Bone marrow (tissue), 2 donors: ENCODE measurements around the gene LMTK2.

Experiments
- DNase-seq, 2 donors: peaks; one replicate each; lab custom pipeline; 2025; lab: John Stamatoyannopoulos, UW

LMTK2 gene

GRCh38 chr7:98234429-98235147, 127.9 kb downstream of the LMTK2 start:
- DNase-seq, result no peak

- no peak for DNase-seq
These were observed 129.2 kb downstream of the LMTK2 start for GRCh38 chr7:98235901-98236300.

DNA sequence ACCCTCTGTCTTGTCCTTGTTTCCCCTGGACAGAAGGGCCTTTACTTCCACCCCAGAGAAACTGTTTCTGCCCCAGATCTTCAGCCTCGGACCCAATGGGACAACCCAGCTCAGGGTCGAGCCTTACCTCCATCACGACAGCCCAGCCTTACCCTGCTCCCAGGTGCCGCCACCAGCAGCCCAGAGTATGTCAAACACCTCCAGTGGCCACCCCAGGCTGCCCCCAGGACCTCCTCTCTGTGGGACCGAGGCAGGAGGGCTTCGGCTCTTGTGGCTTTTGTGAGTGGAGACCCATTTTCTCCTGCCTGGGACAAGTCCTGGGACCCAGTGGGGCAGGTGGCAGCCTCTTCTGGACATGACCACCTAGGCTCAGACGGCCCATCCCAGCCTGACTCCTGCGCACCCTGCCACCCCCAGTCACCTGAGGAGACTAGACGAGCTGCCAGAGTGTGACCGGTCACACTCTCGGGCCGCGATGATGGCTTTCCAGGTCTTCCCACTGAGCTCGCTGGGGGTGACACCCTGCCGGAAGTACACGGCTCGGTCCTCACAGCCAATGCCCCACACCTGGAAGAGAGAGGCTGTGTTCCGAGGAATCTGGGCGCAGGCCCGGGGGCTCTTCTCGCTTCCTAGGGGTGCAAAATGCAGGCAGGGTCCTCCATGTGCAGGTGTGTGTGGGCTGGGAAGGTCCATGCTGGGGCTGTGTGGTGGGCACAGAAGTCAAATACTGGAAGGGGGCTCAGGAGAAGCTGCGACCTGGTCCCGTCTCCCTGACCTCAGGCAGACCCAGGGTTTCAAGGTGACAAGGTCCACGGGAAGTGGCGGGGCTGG, 129.9 kb downstream of the LMTK2 start:
- DNase-seq, result no peak

DNA sequence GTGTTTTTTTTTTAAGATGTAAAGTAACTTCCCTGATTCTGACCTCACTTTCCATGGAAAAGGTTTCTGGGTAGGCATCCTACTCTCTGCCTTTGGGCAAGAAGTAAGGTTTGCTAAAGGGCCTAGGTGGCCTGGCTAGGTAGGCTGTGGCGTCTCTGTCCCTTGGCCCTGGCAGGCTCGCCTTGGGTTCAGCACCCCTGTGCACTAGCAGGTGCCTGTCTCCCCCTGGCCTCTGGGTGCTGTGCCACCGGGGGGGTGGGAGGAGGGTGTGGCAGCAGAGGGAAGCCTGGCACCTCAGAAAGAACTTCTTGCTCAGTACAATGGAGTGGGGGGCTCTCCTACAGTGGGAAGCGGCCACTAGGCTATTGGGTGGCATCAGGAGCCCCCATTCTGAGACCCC, 131.4 kb downstream of the LMTK2 start:
- DNase-seq, result no peak

DNA sequence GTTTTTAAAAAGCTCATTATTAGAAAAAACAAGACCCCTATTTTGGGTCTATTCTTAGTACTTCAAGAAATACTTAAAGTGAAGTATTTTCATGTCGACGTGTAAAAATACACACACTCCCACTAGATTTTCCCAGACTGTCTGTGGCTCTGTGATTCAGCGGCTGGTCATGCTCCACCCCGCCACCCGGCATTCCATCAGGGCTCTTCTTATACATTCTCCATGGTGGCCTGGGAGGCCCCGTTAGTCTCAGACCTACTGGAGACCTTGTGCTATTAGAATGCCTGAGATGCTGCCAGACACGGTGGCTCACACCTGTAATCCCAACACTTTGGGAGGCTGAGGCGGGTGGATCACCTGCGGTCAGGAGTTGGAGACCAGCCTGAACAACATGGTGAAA, 132.3 kb downstream of the LMTK2 start:
- DNase-seq, result no peak

DNA sequence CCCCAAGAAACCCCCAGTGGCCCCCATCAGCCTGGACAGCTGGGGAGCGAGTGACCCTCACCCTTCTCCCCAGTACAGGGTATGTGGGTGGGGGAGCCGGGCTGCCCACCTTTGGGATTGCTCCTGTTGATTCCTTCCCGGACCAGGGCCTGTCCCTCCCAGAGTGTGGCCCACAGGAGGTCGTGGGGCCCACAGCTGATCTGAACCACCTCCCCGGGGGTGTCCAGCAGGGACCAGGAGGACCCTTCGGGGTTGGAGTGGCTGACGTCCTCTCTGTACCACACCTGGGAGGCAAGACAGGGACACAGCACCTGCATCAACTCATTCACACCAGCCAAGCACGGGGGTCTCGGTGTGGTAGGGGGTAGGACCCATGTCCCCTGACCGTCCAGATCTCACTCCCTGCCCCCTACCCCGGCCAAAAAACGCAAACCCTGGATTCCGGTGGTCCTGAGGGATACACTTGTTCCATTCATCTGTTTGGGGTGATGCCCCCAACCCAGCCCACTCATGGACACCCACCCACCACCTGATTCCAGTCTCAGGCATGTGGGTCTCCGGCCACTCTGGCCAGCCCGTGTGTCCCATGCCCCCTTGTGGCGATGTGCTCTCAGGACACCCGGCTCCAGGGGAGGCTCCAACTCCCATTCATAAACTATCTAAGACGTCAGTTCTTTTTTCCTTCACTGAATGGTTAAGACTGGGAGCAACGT, 134.5 kb downstream of the LMTK2 start:
- DNase-seq, result no peak

DNA sequence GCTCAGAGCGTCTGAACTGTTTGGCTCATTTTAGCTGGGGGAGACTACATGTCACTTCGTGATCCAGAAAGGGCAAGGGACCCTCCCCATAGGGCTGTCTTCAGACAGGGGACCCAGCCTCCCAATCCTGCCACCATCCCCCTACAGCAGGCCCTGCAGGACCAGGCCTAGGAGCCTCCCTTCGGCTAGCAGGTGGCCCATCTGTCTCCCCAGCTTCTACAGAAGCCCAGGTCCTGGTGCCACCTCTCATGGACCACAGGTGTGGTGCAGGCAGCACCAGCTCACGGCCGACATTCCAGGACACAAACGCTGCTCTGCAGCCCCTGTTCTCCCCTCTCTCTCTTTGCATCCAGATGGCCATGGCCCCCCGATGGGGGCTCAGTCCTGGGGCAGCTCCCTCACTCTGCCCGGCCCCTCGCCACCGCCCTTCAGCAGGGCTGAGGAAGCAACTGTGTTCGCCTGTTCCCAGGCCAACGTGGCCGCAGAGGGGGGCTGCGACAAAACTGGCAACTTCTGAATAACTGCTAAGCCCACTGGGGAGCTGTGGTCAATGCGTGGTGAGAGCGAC, 135.1 kb downstream of the LMTK2 start:
- no peak for DNase-seq

- DNase-seq, result no peak
These were observed 135.7 kb downstream of the LMTK2 start for GRCh38 chr7:98242342-98242741.

DNA sequence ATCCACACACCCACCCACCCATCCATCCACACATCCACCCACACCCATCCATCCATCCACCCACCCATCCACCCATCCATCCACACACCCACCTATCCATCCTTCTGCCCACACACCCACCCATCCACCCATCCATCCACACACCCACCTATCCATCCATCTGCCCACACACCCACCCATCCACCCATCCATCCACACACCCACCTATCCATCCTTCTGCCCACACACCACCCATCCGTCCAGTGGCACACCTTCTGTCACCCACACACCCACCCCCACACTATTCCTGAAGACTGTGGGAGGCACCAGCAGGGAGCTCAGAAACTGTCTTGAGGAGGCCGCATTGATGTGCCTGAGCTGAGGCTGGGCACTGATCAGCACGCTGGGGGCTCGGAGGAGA, 136.3 kb downstream of the LMTK2 start:
- no peak for DNase-seq

- no peak for DNase-seq
These were observed 138.2 kb downstream of the LMTK2 start for GRCh38 chr7:98244871-98245270.

DNA sequence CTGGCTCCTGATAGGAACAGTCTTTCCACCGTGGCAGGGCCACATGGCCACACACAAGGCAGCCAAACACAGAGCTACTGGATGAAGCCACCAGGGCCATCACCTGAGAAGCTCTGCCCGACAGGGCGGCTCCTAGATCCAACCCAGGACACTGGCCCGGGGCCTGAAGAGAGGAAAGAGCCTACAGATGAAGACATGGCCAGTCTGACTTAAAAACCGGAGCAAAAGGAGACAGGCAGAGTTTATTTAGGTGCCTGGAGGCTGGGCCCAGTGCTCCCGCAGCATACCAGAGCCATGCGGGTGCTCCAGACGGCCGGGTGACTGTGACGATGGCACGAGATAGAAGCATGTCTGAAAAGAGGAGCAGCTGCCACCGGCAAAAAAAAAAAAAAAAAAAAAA, 141.5 kb downstream of the LMTK2 start:
- no peak for DNase-seq

DNA sequence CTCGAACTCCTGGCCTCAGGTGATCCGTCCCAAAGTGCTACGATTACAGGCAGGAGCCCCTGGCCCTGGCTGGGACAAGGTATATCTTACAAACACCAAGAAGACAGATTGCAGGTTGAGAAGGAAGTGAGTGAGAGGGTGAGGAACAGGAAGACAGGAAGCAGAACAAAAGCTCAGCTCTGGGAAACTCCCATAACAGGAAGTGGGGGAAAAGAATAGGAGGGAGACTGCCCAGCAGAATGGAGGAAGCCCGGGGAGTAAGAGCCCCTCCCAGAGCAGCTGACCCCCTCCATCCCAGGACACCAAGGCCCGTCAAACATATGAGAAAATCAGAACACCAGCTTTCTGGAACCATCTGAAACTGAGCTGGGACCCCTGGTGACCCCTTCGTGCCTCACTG, 142.4 kb downstream of the LMTK2 start:
- no peak for DNase-seq

- DNase-seq, result no peak
These were observed 144.1 kb downstream of the LMTK2 start for GRCh38 chr7:98250789-98251188.

DNA sequence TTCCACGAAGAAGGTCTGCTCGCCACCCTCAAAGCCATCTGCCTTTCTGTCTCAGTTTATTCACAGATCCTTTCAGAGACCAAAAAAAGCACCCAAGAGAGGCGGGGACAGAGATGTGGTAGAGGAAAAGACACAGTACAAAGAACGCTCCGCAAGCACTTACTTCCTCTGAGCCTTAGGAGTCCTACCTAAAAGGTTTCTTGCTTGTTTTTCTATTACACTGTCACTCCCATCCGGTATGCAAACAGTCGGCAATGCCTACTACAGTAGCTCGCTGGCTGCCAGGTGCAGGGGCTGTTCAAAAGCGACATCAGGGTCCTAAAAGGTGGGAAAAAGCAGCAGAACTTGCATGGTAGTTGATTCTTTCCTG, 144.6 kb downstream of the LMTK2 start:
- DNase-seq, result no peak

DNA sequence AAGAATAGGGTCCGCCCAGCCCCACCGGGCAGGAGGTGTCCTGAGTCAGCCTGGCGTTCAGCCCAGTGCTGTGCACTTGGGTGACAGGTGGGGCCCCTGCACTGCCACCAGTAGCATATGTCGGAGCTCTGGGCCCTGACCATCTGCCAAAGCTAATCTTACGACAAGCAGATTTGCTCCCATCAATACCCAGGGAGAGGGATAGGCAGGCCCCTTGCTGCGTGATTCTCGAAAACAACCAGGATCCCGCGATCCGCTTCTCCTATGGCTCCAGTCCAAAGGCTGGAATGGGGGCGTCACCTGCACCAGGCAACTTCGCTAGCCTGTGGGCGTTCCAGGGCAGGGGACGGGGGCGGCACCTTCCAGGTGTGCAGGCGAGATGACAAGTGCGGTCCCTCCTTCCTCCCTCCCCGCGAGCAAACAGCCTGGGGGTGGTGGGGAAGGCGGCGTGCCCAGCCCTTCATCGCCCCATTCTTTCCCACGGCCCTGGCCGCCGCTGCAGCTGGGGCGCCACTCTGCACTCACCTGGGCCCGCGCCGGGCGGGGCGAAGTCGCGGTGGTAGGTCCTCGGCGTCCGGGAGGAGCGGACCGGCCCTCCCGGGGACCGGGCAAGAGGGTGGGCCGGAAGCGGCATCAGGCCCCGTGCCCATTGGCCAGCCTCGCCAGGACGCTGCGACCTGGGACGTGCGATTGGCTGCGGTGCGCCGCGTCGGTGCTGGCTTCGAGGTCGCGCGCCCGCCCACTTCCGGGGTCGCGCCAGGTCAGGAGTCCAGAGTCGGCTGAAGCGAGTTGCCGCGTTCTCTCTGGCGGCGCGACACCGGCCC, 145.2 kb downstream of the LMTK2 start, which contains the start of gene TECPR1:
TECPR1 (minus strand) TSS at position 632 of the 824 bp plus-strand sequence. CDS start 6,086 bp downstream, outside the sequence.
- DNase-seq, result peak; percentile 48 to 57

DNA sequence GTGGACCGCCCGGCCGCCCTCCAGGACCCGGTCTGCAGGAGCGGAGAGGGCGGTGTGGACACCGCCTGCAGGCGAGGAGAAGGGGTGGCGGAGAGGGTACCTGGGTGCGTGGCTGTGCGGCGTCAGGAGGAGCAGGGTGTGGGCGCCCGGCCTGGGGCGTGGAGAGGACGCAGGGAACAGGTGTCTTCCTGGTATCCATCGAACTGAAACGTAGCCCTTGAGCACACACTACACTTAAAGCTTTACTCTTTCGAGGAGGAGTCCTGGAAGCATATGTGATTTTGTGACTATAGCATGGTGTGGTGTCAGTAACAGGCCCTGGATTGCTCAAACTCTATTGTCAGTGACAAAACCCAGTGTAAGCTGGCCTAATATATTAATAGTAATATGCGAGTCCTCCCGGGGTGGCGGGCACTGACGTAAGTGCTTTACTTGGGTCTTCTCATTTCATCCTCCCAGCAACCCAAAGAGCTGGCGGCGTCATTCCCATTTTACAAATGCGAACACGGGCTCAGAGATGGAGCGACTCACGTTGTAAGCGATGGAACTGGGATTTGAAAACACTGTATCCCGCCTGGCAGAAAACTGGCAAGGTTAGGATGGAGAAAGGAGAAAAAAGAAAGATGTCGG, 145.9 kb downstream of the LMTK2 start:
- no peak for DNase-seq

DNA sequence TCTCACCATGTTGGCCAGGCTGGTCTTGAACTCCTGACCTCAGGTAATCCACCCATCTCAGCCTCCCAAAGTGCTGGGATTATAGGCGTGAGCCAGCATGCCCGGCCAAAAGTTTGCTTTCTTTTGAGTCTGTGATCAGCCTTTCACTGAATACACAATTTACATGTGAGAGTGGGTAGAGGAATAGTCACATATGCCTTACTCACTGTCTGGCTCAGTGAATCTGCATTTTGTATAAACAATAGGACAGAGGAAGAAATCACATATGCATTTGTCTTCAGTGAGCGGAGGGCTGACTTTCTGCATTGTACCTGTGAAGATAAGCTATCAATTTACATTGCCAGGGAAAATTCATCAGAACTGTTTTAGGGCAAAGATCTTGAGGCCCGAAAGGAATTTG, 147.9 kb downstream of the LMTK2 start:
- DNase-seq, result no peak

- no peak for DNase-seq
These were observed 148.4 kb downstream of the LMTK2 start for GRCh38 chr7:98254951-98255610.

- no peak for DNase-seq
These were observed 149.8 kb downstream of the LMTK2 start for GRCh38 chr7:98256431-98256830.

- no peak for DNase-seq
These were observed 151.0 kb downstream of the LMTK2 start for GRCh38 chr7:98257701-98258100.
